HepG2 (cell line): ENCODE results near the gene MFAP3L. TPM values are rescaled to one million over a fixed set of nuclear protein-coding genes. Genes with fewer than 3 reads are reported as not detected.

Experiments
- ATAC-seq: fragments of 200-7000 bp; cut with Tn5 transposase; 3 replicates; pipeline ENCODE4 v1.9.1; 2020; ENCODE audit warnings: mild to moderate bottlenecking, moderate library complexity
- BruUV-seq: library from RNA; stranded (reverse); fragments of 400-500 nt; replicated peaks from 2 replicates; lab custom pipeline; 2021; lab: Mats Ljungman, UMichigan
- CTCF ChIA-PET: fragments of 300-600 bp; formaldehyde crosslinking; extraction: SDS; loops from one replicate; lab custom pipeline; 2021; ENCODE audit warnings: low total read pairs, inconsistent platforms, low intra/inter-chr PET ratio; lab: Yijun Ruan, JAX
- POLR2A ChIA-PET: fragments of 350-600 bp; sonication (Branson Sonifier 250); formaldehyde crosslinking; loops from one replicate; lab custom pipeline; 2020; ENCODE audit warnings: antibody characterized with exemption, inconsistent platforms; lab: Yijun Ruan, JAX
- DNase-seq: peaks from one replicate; pipeline ENCODE4 v3.0.0-alpha.2; 2015; ENCODE audit warnings: low spot score
- FAIRE-seq: peaks from 3 replicates; lab custom pipeline; 2011; peaks lifted over from hg19 to GRCh38; lab: Jason Lieb, UNC
- H2AFZ ChIP-seq: one replicate; pipeline ENCODE4 v1.6.1; 2011; ENCODE audit warnings: low read length, inconsistent platforms
- H3K27ac ChIP-seq: fragments of 300-600 bp; 3 replicates; pipeline ENCODE4 v1.8.0; 2011; ENCODE audit warnings: mixed run types, mild to moderate bottlenecking, mixed read lengths, low read length, inconsistent platforms; ENCODE audit not compliant: insufficient read depth; ENCODE audit errors: extremely low read length
- H3K27me3 ChIP-seq, 2 experiments: fragments of 200-600 bp in 1 of 2; 2 replicates in 1 of 2; 3 replicates in 1 of 2; pipeline versions ENCODE4 v1.6.0 to v1.8.0; 2011; ENCODE audit warnings: low read length in 2 of 2, mild to moderate bottlenecking in 2 of 2, moderate library complexity in 2 of 2, inconsistent platforms in 1 of 2; ENCODE audit not compliant: insufficient read depth in 2 of 2, control insufficient read depth in 1 of 2
- H3K36me3 ChIP-seq, 2 experiments: fragments of 200-600 bp in 1 of 2; replicated peaks in 1 of 2; 2 replicates in 1 of 2; 3 replicates in 1 of 2; pipeline versions ENCODE4 v1.5.1 to v1.8.0; 2011; ENCODE audit warnings: low read length in 2 of 2, inconsistent platforms in 1 of 2; ENCODE audit not compliant: insufficient read depth in 2 of 2, control insufficient read depth in 1 of 2
- H3K4me1 ChIP-seq: 2 replicates; pipeline ENCODE4 v1.5.1; 2012; ENCODE audit warnings: low read length, inconsistent platforms; ENCODE audit not compliant: insufficient read depth
- H3K4me2 ChIP-seq: 2 replicates; pipeline ENCODE4 v1.6.0; 2011; ENCODE audit warnings: low read depth, low read length, inconsistent platforms
- H3K4me3 ChIP-seq, 3 experiments: fragments of 200-600 bp in 1 of 3; sonication (generic), shearing (Covaris generic) in 1 of 3; replicated peaks in 1 of 3; 2 replicates each; pipeline ENCODE4 v1.5.1; 2011 to 2016; ENCODE audit warnings: low read length in 3 of 3, inconsistent platforms in 2 of 3, low read depth in 2 of 3, mild to moderate bottlenecking in 2 of 3, control low read depth in 1 of 3, mixed read lengths in 1 of 3; ENCODE audit not compliant: insufficient read depth in 1 of 3
- H3K79me2 ChIP-seq: one replicate; pipeline ENCODE4 v1.6.1; 2011; ENCODE audit warnings: low read length, inconsistent platforms; ENCODE audit not compliant: insufficient read depth
- H3K9ac ChIP-seq: 2 replicates; pipeline ENCODE4 v1.6.0; 2011; ENCODE audit warnings: mild to moderate bottlenecking, low read depth, low read length, inconsistent platforms; ENCODE audit not compliant: insufficient read depth
- H3K9me3 ChIP-seq: 2 replicates; pipeline ENCODE4 v1.5.1; 2012; ENCODE audit warnings: mild to moderate bottlenecking, low read length
- H4K20me1 ChIP-seq: 2 replicates; pipeline ENCODE4 v1.6.0; 2011; ENCODE audit warnings: inconsistent platforms, mild to moderate bottlenecking, low read length, moderate library complexity; ENCODE audit not compliant: insufficient read depth
- BORCS8-MEF2B ChIP-seq: sonication (generic); formaldehyde crosslinking; IDR thresholded peaks from 2 replicates; pipeline ENCODE4 v1.8.0; 2022; ENCODE audit warnings: mild to moderate bottlenecking, missing genetic modification reagents
- ELF4 ChIP-seq: sonication (generic); formaldehyde crosslinking; IDR thresholded peaks from 2 replicates; pipeline ENCODE4 v1.5.0; 2020; ENCODE audit warnings: missing genetic modification reagents, mild to moderate bottlenecking, moderate library complexity, borderline replicate concordance
- ISX ChIP-seq: sonication (generic); formaldehyde crosslinking; conservative IDR thresholded peaks from 2 replicates; pipeline ENCODE4 v1.5.0; 2020; ENCODE audit warnings: missing genetic modification reagents
- MAFF ChIP-seq: IDR thresholded peaks from 2 replicates; pipeline ENCODE4 v1.6.1; 2011; ENCODE audit warnings: low read depth, low read length, improper control_type of control experiment
- MAFK ChIP-seq, 2 experiments: IDR thresholded peaks in 1 of 2; conservative IDR thresholded peaks in 1 of 2; 2 replicates each; pipeline ENCODE4 v1.6.1; 2011; ENCODE audit warnings: improper control_type of control experiment in 2 of 2, low read length in 2 of 2
- POGZ ChIP-seq: sonication (generic); formaldehyde crosslinking; IDR thresholded peaks from 2 replicates; pipeline ENCODE4 v1.4.0; 2020; ENCODE audit warnings: mild to moderate bottlenecking, missing genetic modification reagents
- RORA ChIP-seq: sonication (generic); formaldehyde crosslinking; IDR thresholded peaks from 2 replicates; pipeline ENCODE4 v1.5.0; 2020; ENCODE audit warnings: mild to moderate bottlenecking, missing genetic modification reagents, moderate library complexity
- SP4 ChIP-seq: sonication (generic); formaldehyde crosslinking; IDR thresholded peaks from 2 replicates; pipeline ENCODE4 v1.8.1; 2023; ENCODE audit warnings: mild to moderate bottlenecking, missing genetic modification reagents
- ZFP1 ChIP-seq: IDR thresholded peaks from 2 replicates; pipeline ENCODE4 v1.6.1; 2016
- ZNF354B ChIP-seq: sonication (generic); formaldehyde crosslinking; IDR thresholded peaks from 2 replicates; pipeline ENCODE4 v1.8.0; 2022; ENCODE audit warnings: mild to moderate bottlenecking, missing genetic modification reagents
- ZNF562 ChIP-seq: sonication (generic); formaldehyde crosslinking; IDR thresholded peaks from 2 replicates; pipeline ENCODE4 v1.8.0; 2022; ENCODE audit warnings: missing genetic modification reagents, borderline replicate concordance
- ZNF883 ChIP-seq: sonication (generic); formaldehyde crosslinking; IDR thresholded peaks from 2 replicates; pipeline ENCODE4 v1.5.1; 2020; ENCODE audit warnings: mild to moderate bottlenecking, missing genetic modification reagents; ENCODE audit errors: not compliant biosample characterization
- ZSCAN9 ChIP-seq: IDR thresholded peaks from 2 replicates; pipeline ENCODE4 v1.6.1; 2016; ENCODE audit warnings: borderline replicate concordance
- ZZZ3 ChIP-seq: sonication (generic); formaldehyde crosslinking; IDR thresholded peaks from 2 replicates; pipeline ENCODE4 v1.4.0; 2020; ENCODE audit warnings: missing genetic modification reagents, mild to moderate bottlenecking, borderline replicate concordance
- WGBS: methylation state at CpG from one replicate; pipeline ENCODE4 v1.1.6; 2017; ENCODE audit warnings: low lambda C conversion rate; 5-methylcytosine and 5-hydroxymethylcytosine counted together
- in situ Hi-C: cut with HindIII; loops from 2 replicates; pipeline ENCODE4 v1.10.0; 2017; ENCODE audit warnings: low pct_unique_long_range_greater_than_20kb; ENCODE audit not compliant: extremely low pct_ligation_motif_present
- intact Hi-C: fragments of 100-400 bp; cut with micrococcal nuclease; formaldehyde crosslinking; loops from one replicate; pipeline ENCODE4 v1.10.0; 2022; ENCODE audit not compliant: unreplicated experiment
- polyA plus RNA-seq, 8 experiments: library from polyadenylated mRNA; depleted of rRNA in 3 of 8; stranded (reverse) in 7 of 8; unstranded in 1 of 8; fragments of >200 nt; fragmentation: Illumina TruSeq in 4 of 8; extraction: Trizol in 4 of 8; gene quantifications; 2 replicates each; pipeline versions ENCODE4 v1.2.1 to v1.2.3, GENCODE V29; 2011 to 2016; ENCODE audit warnings: low read depth in 4 of 8, missing spikeins in 1 of 8, mixed read lengths in 1 of 8; ENCODE audit not compliant: insufficient read depth in 1 of 8
- total RNA-seq, 5 experiments: library from RNA; depleted of rRNA; stranded (reverse); fragments of >200 nt; fragmentation: Illumina TruSeq; extraction: Trizol; gene quantifications; 2 replicates each; pipeline ENCODE4 v1.2.3, GENCODE V29; 2016; ENCODE audit warnings: low read depth in 1 of 5
- TF ChIP-seq, protein P1 (sequence below): sonication (generic); formaldehyde crosslinking; IDR thresholded peaks from 2 replicates; pipeline ENCODE4 v1.4.0; 2020; ENCODE audit warnings: missing genetic modification reagents, mild to moderate bottlenecking, borderline replicate concordance
- TF ChIP-seq, protein P2 (sequence below): sonication (generic); IDR thresholded peaks from 2 replicates; pipeline ENCODE4 v1.6.1; 2016; ENCODE audit warnings: low read depth, borderline replicate concordance
- TF ChIP-seq, protein P3 (sequence below): IDR thresholded peaks from 2 replicates; pipeline ENCODE4 v1.6.1; 2016; ENCODE audit warnings: mild to moderate bottlenecking, missing biosample characterization, missing genetic modification reagents
- TF ChIP-seq, protein P4 (sequence below): IDR thresholded peaks from 2 replicates; pipeline ENCODE4 v1.6.1; 2016; ENCODE audit warnings: missing compliant biosample characterization, missing genetic modification reagents, borderline replicate concordance

Gene MFAP3L
- total and polyA plus RNA-seq, 2 of the 13 experiments (the other 11 are each of a cell fraction or from before 2014, with no cell fraction given): 1.5 to 3.6 TPM

DNA sequence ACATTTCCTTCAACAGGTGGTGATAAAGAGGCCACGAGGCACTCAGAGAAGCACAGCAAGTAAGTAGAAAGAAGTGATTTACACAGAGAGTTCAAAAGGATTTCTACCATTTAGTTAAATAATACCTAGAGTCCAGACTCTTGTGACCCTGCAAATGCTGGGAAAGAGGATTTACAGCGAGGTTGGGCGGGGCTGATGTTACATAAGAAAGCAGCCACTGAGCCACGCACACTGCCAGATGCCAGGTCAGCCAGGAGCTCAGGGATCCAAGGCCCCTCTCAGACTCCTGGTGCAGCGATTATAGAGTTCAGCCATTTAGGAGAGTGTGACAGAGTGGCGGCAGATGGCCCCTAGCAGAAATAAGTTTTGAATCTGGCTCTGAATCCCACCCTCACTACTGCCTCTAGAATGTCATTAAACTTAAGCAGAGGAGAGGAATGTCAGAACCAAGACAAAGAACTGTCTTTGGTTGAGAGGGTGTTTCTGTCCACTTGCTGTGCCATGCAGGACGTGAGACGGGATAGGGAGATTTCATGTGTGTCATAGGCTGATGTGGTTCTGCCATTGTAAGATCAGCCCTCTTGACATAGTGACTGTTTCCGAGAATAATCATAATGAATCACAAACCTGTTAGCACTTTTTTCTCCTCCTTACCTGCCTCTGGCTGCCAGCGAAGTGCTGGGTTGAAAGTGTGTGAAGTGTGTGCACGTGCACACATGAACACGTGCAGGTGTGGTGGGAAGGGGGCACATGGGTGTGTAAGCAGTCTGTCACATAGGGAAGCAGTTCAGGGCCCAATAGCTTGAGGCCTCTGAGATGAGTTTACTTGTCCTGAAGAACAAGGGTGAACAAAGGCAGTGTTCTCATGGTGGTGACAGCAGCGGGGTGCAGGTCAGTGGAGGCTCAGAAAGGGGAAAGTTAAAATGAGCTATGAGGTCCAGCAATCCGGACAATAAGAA is 50.1 kb downstream of the MFAP3L start (continued):
- TF ChIP-seq ZNF354B (CRISPR knock-in tag) (no peak), ISX (CRISPR knock-in tag) (no peak), POGZ (CRISPR knock-in tag) (peak; percentile 43; the same call in 1 of the 2 replicates), BORCS8-MEF2B (CRISPR knock-in tag) (no peak), ZNF883 (CRISPR knock-in tag) (no peak)

DNA sequence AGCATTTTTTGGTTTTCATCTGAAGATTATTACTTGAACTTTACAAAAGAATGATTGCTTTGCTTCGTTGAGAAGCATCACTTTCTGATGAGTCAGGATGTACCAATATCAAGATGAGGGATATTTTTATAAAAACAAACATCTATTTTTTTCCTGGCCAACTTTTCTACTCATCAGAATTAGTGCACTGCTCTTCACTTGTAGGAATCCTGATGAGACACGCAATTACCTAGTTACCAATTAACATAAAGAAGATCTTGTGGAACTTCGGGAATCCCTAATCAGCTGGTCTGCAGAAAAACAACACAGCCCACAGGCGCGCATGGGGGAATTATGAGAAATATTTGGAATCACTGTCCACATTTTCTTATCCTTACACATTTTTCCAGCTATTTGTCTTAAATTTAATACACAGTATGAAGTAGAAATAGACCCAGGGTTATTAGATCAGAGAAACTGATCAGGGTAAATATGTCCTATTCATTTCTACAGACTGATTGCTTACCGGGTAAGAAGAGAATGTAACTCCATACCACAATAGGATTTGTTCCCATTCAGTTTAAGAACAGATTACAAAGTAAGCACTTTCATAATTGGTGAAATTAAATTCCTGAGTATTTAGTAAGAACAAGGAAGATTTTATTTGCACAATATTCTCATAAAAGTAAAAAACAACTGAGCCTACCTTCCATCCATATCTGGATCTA is 50.9 kb downstream of the MFAP3L start:
- WGBS: 1% methylated on average over 6 of the region's 6 CpGs
- no peak overlapping the region for H3K27ac ChIP-seq
- intact Hi-C loops: no loop called here
- H4K20me1 ChIP-seq: no peaks in the 10 kb centered on the region
- H3K27me3 ChIP-seq: no peaks in the 10 kb centered on the region
- ChIA-PET CTCF (no interaction called here), POLR2A (no interaction called here)
- FAIRE-seq (no peak), ATAC-seq (peak; percentile 18; the same call in 1 of the 3 replicates), DNase-seq (no peak)
- no peaks in the 10 kb centered on the region for H3K9me3 ChIP-seq
- BruUV-seq: no TSS peak
- H2AFZ ChIP-seq: no peak overlapping the region
- H3K36me3 ChIP-seq: no peaks in the 10 kb centered on the region
- H3K4me3 ChIP-seq: no peak overlapping the region
- no peak overlapping the region for H3K9ac ChIP-seq
- no peaks in the 10 kb centered on the region for H3K79me2 ChIP-seq
- in situ Hi-C loops: no loop called here
- H3K4me2 ChIP-seq: peak overlapping the region; percentile 20
- peaks cover 25% of the 10 kb centered on the region for H3K4me1 ChIP-seq
- no peak for TF ChIP-seq ZFP1 (CRISPR knock-in tag)
- TF ChIP-seq, protein P1, sequence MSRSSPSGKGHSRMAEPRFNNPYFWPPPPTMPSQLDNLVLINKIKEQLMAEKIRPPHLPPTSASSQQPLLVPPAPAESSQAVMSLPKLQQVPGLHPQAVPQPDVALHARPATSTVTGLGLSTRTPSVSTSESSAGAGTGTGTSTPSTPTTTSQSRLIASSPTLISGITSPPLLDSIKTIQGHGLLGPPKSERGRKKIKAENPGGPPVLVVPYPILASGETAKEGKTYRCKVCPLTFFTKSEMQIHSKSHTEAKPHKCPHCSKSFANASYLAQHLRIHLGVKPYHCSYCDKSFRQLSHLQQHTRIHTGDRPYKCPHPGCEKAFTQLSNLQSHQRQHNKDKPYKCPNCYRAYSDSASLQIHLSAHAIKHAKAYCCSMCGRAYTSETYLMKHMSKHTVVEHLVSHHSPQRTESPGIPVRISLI (CRISPR knock-in tag): no peak
- no peak for TF ChIP-seq ZZZ3
- TF ChIP-seq ZSCAN9 (CRISPR knock-in tag): no peak
- TF ChIP-seq MAFF: 0 out of 2 replicates have a peak, but pooled peaks have one; percentile 17
- peak; percentile 24 to 51; a peak in 2 of 4 replicates for TF ChIP-seq MAFK (conservative IDR thresholded peaks at IDR 0.05 in 1 of 2, IDR thresholded peaks at IDR 0.05 in 1 of 2; ENCODE audit: low read length in 2 of 2)
- TF ChIP-seq, protein P2, sequence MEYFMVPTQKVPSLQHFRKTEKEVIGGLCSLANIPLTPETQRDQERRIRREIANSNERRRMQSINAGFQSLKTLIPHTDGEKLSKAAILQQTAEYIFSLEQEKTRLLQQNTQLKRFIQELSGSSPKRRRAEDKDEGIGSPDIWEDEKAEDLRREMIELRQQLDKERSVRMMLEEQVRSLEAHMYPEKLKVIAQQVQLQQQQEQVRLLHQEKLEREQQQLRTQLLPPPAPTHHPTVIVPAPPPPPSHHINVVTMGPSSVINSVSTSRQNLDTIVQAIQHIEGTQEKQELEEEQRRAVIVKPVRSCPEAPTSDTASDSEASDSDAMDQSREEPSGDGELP: 0 out of 2 replicates have a peak, but pooled peaks have one; percentile 32
- TF ChIP-seq RORA (CRISPR knock-in tag): no peak
- no peak for TF ChIP-seq SP4 (CRISPR knock-in tag)
- no peak for TF ChIP-seq ELF4 (CRISPR knock-in tag)
- TF ChIP-seq ZNF562 (CRISPR knock-in tag): no peak
- TF ChIP-seq, protein P3, sequence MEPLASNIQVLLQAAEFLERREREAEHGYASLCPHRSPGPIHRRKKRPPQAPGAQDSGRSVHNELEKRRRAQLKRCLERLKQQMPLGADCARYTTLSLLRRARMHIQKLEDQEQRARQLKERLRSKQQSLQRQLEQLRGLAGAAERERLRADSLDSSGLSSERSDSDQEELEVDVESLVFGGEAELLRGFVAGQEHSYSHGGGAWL (CRISPR knock-in tag): no peak
- TF ChIP-seq, protein P4, sequence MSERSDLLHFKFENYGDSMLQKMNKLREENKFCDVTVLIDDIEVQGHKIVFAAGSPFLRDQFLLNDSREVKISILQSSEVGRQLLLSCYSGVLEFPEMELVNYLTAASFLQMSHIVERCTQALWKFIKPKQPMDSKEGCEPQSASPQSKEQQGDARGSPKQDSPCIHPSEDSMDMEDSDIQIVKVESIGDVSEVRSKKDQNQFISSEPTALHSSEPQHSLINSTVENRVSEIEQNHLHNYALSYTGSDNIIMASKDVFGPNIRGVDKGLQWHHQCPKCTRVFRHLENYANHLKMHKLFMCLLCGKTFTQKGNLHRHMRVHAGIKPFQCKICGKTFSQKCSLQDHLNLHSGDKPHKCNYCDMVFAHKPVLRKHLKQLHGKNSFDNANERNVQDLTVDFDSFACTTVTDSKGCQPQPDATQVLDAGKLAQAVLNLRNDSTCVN: no peak
